GM19099 (cell line): ENCODE measurements around the gene UQCRC2.

ENCODE experiments used
- POLR2A ChIP-seq: IDR thresholded peaks from 3 replicates; pipeline ENCODE4 v1.6.1; 2011; ENCODE audit warnings: low read depth; ENCODE audit not compliant: insufficient read length; ENCODE audit errors: extremely low read depth

The UQCRC2 gene

DNA sequence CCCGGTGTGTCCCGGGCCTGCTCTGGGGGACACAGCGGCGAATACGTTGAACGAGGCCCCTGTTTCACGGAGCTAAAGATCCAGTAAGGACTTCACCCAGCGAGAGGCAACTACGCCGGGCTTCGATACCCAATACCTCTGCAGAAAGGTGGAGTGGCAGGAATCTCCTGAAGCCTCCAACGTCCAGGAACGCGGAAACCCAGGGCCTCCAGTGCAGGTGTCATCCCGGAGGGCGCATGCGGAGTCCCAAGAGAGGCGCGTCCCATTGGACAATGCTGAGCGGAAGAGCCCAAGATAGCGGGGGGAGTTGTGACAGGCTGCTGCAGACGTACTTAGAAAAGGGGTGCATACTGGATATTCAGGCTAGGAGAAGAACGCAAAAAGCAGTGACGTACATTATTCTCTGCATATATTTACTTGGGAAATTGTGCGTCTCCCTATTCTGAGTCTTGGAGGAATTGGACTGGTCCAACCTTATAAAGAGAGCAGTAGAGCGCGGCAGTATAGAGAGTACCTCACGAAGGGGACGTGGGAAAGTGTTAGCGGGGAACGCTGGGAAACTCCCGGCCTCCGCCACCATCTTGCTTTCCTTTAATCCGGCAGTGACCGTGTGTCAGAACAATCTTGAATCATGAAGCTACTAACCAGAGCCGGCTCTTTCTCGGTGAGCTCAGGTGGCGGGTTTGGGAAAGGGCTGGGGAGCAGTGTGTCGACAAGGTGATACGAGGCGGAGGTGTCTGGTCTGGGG is at the start of gene UQCRC2:
Gene UQCRC2, plus strand, starts transcription at position 569 of the 748 bp plus-strand sequence. Its CDS starts 63 bp downstream, at position 632.
- peak; percentile 88 for TF ChIP-seq POLR2A

DNA sequence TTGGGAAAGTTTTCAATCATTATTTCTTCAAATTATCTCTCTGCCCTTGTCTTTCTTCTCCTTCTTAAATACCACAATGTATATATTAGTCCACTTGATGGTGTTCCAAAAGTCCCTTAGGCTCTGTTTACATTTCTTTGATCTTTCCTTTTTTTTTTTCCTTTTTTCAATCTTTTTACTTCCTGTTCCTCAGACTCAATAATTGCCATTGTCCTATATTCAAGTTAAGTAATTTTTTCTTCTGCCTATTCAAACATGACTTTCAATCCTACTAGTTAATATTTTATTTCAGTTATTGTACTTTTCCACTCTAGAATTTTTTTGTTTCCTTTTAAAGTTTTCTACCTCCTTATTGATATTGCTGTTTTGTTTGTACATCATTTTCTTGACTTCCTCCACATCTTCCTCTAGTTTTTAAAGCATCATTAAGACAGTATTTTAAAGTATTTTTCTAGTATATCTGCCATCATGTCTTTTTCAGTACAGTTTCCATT is 15.8 kb upstream of the UQCRC2 start:
- TF ChIP-seq POLR2A, result no peak

DNA sequence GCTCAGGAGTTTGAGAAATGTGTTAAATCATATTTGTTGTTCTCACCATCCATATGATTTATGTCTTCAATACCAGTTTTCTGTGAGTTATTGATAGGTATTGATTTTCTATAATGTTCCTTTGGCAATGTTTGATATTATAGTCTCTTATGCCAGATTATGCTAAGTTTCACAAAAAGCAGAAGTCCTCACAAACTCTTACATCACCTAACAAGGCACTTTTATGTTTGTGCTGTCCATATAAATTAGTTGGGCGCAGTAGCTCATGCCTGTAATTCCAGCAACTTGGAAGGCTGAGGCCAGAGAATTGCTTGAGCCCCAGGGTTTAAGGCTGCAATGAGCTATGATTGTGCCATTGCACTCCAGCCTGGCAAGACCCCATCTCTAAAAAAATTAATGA is 12.6 kb upstream of the UQCRC2 start:
- no peak for TF ChIP-seq POLR2A

GRCh38 chr16:21943571-21943970 is 9.6 kb upstream of the UQCRC2 start:
- no peak for TF ChIP-seq POLR2A

DNA sequence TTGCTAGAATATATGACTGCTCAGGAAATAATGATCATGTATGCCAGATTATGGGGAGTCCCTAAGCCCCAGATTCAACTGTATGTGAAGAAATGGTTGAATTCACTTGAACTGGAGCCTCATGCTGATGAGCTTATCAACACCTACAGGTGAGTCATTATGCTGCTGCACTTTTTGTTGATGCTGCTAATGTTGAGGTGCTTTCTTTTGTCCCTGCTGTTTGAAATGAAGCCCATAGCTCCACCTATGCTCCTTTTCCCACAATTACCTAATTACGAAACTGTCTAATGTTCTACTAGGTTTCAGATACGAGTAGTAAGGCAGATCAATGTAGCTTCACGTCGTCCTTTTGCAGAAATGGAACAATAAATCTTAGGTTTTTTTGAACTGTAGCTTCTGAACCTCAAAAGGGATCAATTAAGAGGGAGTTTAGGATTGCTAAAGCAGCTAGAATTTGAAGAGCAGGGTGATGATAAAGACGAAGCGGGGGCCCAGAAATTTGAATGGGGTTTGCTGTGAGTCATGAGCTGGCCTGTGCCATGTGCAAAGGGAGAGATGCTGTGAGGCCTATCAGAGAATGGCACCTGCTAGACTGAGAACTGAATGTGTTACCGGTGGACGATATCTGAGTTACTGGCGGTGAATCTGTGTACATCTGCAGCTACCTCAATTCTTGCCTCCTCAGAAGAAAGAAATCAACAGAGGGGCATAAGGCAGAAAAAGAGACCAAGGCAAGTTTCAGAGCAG is 6.1 kb upstream of the UQCRC2 start:
- no peak for TF ChIP-seq POLR2A

DNA sequence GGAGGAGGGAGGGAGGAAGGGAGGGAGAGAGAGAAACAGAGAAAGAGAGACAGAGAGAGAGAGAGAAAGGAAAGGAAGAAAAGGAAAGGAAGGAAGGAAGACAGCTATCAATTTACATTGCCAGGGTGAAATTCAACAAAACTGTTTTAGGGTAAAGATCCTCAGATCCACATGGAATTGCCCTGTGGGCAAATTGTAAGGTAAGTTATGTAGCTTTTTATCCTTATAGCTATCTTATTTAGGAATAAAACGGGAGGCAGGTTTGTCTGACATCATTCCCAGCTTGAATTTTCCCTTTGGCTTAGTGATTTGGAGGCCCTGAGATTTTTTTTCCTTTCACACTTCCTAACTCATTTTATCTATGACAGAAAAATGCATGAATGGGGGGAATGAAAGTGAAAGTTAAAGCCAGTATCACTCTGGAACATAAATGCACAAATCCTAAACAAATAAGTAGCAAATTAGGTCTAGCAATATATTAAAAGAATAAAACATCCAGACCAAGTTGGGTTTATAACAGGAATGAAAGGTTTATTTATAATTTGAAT is 3.4 kb upstream of the UQCRC2 start:
- TF ChIP-seq POLR2A, result no peak

DNA sequence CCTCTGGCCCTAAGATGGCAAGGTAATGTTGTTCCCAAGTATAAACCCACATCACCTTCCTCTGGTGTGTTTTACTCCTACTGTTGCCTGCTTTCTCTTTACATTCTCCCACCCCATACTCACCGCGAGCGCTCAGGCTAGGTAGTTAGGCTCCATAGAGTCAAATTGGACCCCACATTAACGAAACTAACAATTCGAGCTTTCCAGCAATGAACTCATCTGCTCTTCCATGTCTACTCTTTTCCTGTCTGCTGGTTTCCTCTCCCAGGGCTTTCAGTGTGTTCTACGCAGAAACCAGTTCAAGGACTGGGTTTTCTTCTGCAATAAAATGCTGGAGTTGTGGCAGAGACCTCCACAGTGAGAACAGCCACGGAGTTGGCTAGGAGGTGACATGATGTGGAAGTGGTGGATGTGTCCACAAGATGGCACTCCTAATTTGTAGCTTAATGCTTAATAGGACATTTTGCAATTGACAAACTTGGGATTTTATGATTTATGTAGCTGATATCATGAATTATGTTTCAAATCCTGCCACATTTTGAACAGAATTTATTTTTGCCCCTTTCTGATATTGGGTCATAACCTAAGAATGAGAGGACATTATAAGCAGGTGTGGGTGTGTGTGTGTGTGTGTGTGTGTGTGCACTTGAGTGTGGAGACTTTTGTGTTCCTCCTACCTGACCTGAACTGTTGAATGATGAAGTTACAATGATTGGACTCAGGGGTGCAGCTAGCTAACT is 2.2 kb upstream of the UQCRC2 start:
- TF ChIP-seq POLR2A, result no peak

DNA sequence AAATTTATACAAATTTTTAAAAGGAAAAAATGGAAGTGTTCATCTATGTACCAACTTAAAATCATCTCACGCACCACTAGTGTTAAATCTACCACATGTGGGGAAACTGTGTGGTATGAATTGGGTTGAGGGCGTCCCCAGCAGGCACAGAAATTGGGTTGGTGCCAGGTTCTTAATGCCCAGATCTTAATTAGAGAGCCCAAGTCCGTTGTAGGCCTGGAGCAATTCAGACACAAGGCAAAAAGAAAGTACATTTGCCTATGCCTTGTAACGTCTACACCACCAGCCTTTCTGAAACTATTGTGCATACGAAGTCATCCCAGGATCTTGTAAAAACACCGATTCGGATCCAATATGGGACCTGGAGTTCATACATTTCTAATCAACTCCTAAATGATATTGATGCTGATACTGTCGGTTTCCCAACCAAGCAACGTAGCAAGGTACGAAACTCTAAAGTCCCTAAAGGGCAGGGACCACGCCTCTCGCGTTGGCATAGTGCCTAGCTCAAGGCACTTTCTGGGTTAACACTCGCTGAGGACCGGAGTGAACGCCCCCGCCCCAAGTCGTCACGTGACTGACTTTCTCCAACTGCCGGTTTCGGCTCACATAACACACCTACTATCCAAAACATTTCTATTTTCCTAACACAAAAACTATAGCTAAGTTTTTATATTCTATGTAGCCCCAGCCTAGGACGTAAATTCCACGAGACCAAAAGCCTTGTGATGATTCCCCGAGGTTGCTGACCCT is 945 bp upstream of the UQCRC2 start:
- no peak for TF ChIP-seq POLR2A

- TF ChIP-seq POLR2A, result no peak
Observed at GRCh38 chr16:21953541-21953902, 361 bp downstream of the UQCRC2 start.

DNA sequence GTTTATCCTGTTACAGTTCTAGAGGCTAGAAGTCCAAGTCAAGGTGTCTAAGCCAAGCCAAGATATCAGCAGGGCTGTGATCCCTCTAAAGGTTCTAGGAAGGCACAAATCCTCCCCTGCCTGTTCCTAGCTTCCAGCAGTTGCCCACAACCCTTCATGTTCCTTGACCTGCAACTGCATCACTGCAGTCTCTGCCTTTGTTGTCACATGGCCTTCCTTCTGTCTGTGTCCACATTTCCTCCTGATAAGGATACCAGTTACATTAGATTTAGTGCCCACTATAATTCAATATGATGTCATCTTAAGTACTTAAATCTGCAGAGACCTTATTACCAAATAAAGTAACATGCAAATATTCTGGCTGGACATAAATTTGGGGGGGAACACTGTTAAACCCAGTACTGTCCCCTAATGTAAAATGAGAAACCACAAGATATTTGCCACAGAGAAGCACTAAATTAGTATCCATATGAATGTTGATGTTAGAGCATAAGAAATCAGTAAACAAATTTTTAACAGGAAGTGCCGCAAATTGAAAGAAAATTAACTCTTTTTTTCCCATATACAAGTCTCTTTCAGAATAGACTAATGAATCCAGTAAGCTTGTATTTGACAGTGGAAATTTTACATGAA is 4.7 kb downstream of the UQCRC2 start:
- TF ChIP-seq POLR2A, result no peak

DNA sequence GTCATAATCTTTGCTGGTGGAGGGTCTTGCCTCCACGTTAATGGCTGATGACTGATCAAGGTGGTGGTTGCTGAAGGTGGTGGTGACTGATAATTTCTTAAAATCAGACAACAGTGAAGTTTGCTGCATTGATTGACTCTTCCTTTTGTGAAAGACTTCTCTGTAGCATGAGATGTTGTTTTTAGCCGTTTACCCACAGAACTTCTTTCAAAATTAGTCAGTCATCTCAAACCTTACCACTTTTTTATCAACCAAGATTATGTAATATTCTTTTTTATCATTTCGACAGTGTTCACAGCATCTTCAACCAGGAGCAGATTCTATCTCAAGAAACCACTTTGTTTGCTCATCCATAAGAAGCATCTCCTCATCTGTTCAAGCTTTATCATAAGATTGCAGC is 5.9 kb downstream of the UQCRC2 start:
- TF ChIP-seq POLR2A, result no peak

DNA sequence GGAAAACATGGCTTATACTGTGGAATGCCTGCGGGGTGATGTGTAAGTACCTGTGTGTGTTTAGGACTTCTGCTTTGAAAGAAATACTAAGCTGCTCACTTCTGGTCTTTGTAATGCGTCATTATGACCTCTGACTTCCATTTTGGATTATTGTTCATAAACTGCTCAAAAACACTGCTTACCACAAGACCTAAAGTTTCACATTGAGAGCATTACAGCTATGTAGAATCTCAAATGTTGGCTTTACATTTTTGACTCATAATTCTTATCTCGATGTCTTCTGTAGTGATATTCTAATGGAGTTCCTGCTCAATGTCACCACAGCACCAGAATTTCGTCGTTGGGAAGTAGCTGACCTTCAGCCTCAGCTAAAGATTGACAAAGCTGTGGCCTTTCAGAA is 9.3 kb downstream of the UQCRC2 start:
- no peak for TF ChIP-seq POLR2A

- TF ChIP-seq POLR2A, result no peak
Observed at GRCh38 chr16:21963887-21964286, 10.7 kb downstream of the UQCRC2 start.

DNA sequence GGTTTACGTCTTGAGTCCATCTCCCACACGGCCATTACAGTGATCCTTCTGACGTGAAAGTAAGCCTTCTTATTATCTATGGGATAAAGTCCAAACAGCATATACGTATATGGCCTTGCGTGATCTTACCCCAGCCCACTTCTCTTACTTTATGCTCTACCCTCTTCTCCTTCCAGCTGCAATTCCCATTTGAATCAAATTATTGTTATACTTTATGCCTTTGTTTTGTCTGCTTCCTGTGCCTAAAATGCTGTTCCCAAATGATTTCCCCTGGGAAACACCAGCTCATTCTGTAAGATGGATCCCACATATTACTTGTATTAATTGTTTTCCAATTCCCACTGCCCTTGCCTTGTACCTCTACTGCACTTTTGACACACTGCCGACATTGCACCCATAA is 11.2 kb downstream of the UQCRC2 start:
- TF ChIP-seq POLR2A, result no peak
